HAP-1 (cell line): ENCODE results near the gene USP11.

ENCODE experiments used
- DNase-seq, 2 experiments: peaks; one replicate each; pipeline ENCODE4 v3.0.0-alpha.2; 2016 to 2020; ENCODE audit warnings: low spot score in 2 of 2
- H3K27me3 ChIP-seq: fragments of 250-450 bp; sonication (Bioruptor Pico); 2 replicates; pipeline ENCODE4 v1.5.1; 2020; ENCODE audit warnings: low read depth, mild to moderate bottlenecking, moderate library complexity
- H3K36me3 ChIP-seq: fragments of 250-450 bp; sonication (Bioruptor Pico); replicated peaks from 2 replicates; pipeline ENCODE4 v1.5.1; 2020; ENCODE audit warnings: mild to moderate bottlenecking
- H3K4me1 ChIP-seq: fragments of 250-450 bp; sonication (Bioruptor Pico); 2 replicates; pipeline ENCODE4 v1.5.1; 2020; ENCODE audit warnings: mild to moderate bottlenecking
- H3K4me3 ChIP-seq: fragments of 250-450 bp; sonication (Bioruptor Pico); 2 replicates; pipeline ENCODE4 v1.5.1; 2020; ENCODE audit warnings: mild to moderate bottlenecking, moderate library complexity
- H3K9me3 ChIP-seq: fragments of 250-450 bp; sonication (Bioruptor Pico); 2 replicates; pipeline ENCODE4 v1.5.1; 2020; ENCODE audit warnings: mild to moderate bottlenecking, moderate library complexity
- in situ Hi-C: fragments of 300-500 bp; cut with MboI; formaldehyde crosslinking; loops from 3 replicates; pipeline ENCODE4 v1.14.3; 2020; ENCODE audit warnings: low sequenced_read_pairs, inconsistent platforms, mixed read lengths

USP11 gene

GRCh38 chrX:47223476-47224250, 9.1 kb upstream of the USP11 start:
- H3K4me3 ChIP-seq: no peak overlapping the region
- no peaks in the 10 kb centered on the region; the same call in 1 of the 2 replicates for H3K4me1 ChIP-seq
- no peaks in the 10 kb centered on the region for H3K27me3 ChIP-seq
- in situ Hi-C loops: no loop called here
- H3K9me3 ChIP-seq: no peaks in the 10 kb centered on the region
- peaks cover 84% of the 10 kb centered on the region for H3K36me3 ChIP-seq
- DNase-seq: no peak

- peaks cover 80% of the 10 kb centered on the region for H3K36me3 ChIP-seq
- H3K9me3 ChIP-seq: no peaks in the 10 kb centered on the region
- in situ Hi-C loops: no loop called here
- DNase-seq: no peak
- no peak overlapping the region for H3K4me3 ChIP-seq
- H3K4me1 ChIP-seq: no peaks in the 10 kb centered on the region; the same call in 1 of the 2 replicates
- no peaks in the 10 kb centered on the region for H3K27me3 ChIP-seq
Observed at GRCh38 chrX:47224266-47224895, 8.4 kb upstream of the USP11 start.

GRCh38 chrX:47224896-47225290, 7.9 kb upstream of the USP11 start:
- Histone ChIP-seq H3K27me3 (no peaks in the 10 kb centered on the region), H3K4me1 (no peaks in the 10 kb centered on the region; the same call in 1 of the 2 replicates), H3K9me3 (no peaks in the 10 kb centered on the region), H3K4me3 (no peak overlapping the region), H3K36me3 (peaks cover 79% of the 10 kb centered on the region)
- DNase-seq: no peak
- in situ Hi-C loops: no loop called here

- Histone ChIP-seq H3K4me3 (no peak overlapping the region), H3K27me3 (no peaks in the 10 kb centered on the region), H3K4me1 (no peaks in the 10 kb centered on the region; the same call in 1 of the 2 replicates), H3K36me3 (peaks cover 72% of the 10 kb centered on the region), H3K9me3 (no peaks in the 10 kb centered on the region)
- in situ Hi-C loops: no loop called here
- no peak for DNase-seq
Observed at GRCh38 chrX:47226071-47226470, 6.7 kb upstream of the USP11 start.

GRCh38 chrX:47226531-47227333, 6.1 kb upstream of the USP11 start:
- H3K36me3 ChIP-seq: peaks cover 65% of the 10 kb centered on the region
- in situ Hi-C loops: no loop called here
- H3K27me3 ChIP-seq: no peaks in the 10 kb centered on the region
- 0 out of 2 replicates have a peak, but pooled peaks cover under 1% of the 10 kb centered on the region for H3K4me1 ChIP-seq
- no peaks in the 10 kb centered on the region for H3K9me3 ChIP-seq
- DNase-seq: no peak
- H3K4me3 ChIP-seq: no peak overlapping the region

- Histone ChIP-seq H3K36me3 (peaks cover 60% of the 10 kb centered on the region), H3K27me3 (no peaks in the 10 kb centered on the region), H3K4me1 (peaks cover 5% of the 10 kb centered on the region), H3K9me3 (no peaks in the 10 kb centered on the region), H3K4me3 (no peak overlapping the region)
- no peak for DNase-seq
- in situ Hi-C loops: no loop called here
Observed at GRCh38 chrX:47227334-47227583, 5.5 kb upstream of the USP11 start.

- in situ Hi-C loops: no loop called here
- no peaks in the 10 kb centered on the region for H3K9me3 ChIP-seq
- no peaks in the 10 kb centered on the region for H3K27me3 ChIP-seq
- peaks cover 51% of the 10 kb centered on the region for H3K36me3 ChIP-seq
- no peak for DNase-seq
- peaks cover 11% of the 10 kb centered on the region for H3K4me1 ChIP-seq
- no peak overlapping the region for H3K4me3 ChIP-seq
Observed at GRCh38 chrX:47228550-47229270, 4.1 kb upstream of the USP11 start.

GRCh38 chrX:47229427-47229826, 3.4 kb upstream of the USP11 start:
- peaks cover 43% of the 10 kb centered on the region for H3K36me3 ChIP-seq
- in situ Hi-C loops: no loop called here
- H3K4me3 ChIP-seq: no peak overlapping the region
- H3K27me3 ChIP-seq: no peaks in the 10 kb centered on the region
- no peaks in the 10 kb centered on the region for H3K9me3 ChIP-seq
- DNase-seq: no peak
- H3K4me1 ChIP-seq: peaks cover 13% of the 10 kb centered on the region

- H3K36me3 ChIP-seq: peaks cover 35% of the 10 kb centered on the region
- H3K4me1 ChIP-seq: peaks cover 17% of the 10 kb centered on the region
- no peaks in the 10 kb centered on the region for H3K9me3 ChIP-seq
- no peak for DNase-seq
- in situ Hi-C loops: no loop called here
- H3K27me3 ChIP-seq: no peaks in the 10 kb centered on the region
- H3K4me3 ChIP-seq: no peak overlapping the region
Observed at GRCh38 chrX:47230136-47230868, 2.5 kb upstream of the USP11 start.

GRCh38 chrX:47231167-47231566, 1.6 kb upstream of the USP11 start:
- H3K27me3 ChIP-seq: no peaks in the 10 kb centered on the region
- DNase-seq: no peak
- in situ Hi-C loops: no loop called here

GRCh38 chrX:47232197-47232802, 509 bp upstream of the USP11 start:
- no peaks in the 10 kb centered on the region for H3K27me3 ChIP-seq
- no peaks in the 10 kb centered on the region for H3K9me3 ChIP-seq
- H3K4me1 ChIP-seq: peaks cover 17% of the 10 kb centered on the region
- H3K36me3 ChIP-seq: peaks cover 15% of the 10 kb centered on the region
- H3K4me3 ChIP-seq: peak overlapping the region; percentile 73
- in situ Hi-C loops: no loop called here
- DNase-seq: peak in 1 of 2 experiments; percentile 19

More at GRCh38 chrX:47231167-47231566, 1.6 kb upstream of the USP11 start:
- Histone ChIP-seq H3K4me1 (peaks cover 17% of the 10 kb centered on the region), H3K9me3 (no peaks in the 10 kb centered on the region), H3K4me3 (no peak overlapping the region), H3K36me3 (peaks cover 26% of the 10 kb centered on the region)

- no peaks in the 10 kb centered on the region for H3K27me3 ChIP-seq
- H3K4me1 ChIP-seq: peaks cover 17% of the 10 kb centered on the region
- in situ Hi-C loops: no loop called here
- H3K4me3 ChIP-seq: peak overlapping the region; percentile 73
- peaks cover 5% of the 10 kb centered on the region for H3K36me3 ChIP-seq
- no peaks in the 10 kb centered on the region for H3K9me3 ChIP-seq
- DNase-seq: peak; percentile 97 to 98
Observed at GRCh38 chrX:47233333-47234113, 714 bp downstream of the USP11 start.
